ENCODE data around the gene FILIP1.
"Not testable (repeated sequence)": the region's sequence is repeated elsewhere in the genome, so short reads cannot be mapped to it uniquely, and the experiment has no call there.

DNA sequence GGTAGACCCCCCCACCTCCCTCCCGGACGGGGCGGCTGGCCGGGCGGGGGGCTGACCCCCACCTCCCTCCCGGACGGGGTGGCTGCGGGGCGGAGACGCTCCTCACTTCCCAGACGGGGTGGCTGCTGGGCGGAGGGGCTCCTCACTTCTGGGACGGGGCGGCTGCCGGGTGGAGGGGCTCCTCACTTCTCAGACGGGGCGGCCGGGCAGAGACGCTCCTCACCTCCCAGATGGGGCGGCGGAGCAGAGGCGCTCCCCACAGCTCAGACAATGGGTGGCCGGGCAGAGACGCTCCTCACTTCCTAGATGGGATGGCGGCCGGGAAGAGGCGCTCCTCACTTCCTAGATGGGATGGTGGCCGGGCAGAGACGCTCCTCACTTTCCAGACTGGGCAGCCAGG is 51.7 kb downstream of the FILIP1 start:
- TF ChIP-seq, protein P1, sequence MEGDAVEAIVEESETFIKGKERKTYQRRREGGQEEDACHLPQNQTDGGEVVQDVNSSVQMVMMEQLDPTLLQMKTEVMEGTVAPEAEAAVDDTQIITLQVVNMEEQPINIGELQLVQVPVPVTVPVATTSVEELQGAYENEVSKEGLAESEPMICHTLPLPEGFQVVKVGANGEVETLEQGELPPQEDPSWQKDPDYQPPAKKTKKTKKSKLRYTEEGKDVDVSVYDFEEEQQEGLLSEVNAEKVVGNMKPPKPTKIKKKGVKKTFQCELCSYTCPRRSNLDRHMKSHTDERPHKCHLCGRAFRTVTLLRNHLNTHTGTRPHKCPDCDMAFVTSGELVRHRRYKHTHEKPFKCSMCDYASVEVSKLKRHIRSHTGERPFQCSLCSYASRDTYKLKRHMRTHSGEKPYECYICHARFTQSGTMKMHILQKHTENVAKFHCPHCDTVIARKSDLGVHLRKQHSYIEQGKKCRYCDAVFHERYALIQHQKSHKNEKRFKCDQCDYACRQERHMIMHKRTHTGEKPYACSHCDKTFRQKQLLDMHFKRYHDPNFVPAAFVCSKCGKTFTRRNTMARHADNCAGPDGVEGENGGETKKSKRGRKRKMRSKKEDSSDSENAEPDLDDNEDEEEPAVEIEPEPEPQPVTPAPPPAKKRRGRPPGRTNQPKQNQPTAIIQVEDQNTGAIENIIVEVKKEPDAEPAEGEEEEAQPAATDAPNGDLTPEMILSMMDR (IDR thresholded peaks at IDR 0.05): not testable (repeated sequence)
- TF ChIP-seq POLR2A, POLR2AphosphoS5 (IDR thresholded peaks at IDR 0.05): not testable (repeated sequence)
